PC-3 (cell line): ENCODE data around the gene SIRPG. TPM values are rescaled to one million over a fixed set of nuclear protein-coding genes. Genes with fewer than 3 reads are reported as not detected.

Experiments used
- ATAC-seq: fragments of 200-7000 bp; cut with Tn5 transposase; 2 replicates; pipeline ENCODE4 v1.9.1; 2020; ENCODE audit warnings: mild to moderate bottlenecking, moderate library complexity
- BruUV-seq: library from RNA; stranded (reverse); fragments of 400-500 nt; replicated peaks from 2 replicates; lab custom pipeline; 2021; lab: Mats Ljungman, UMichigan
- CTCF ChIA-PET: fragments of 300-600 bp; sonication (Branson Sonifier 250); formaldehyde crosslinking; loops from one replicate; lab custom pipeline; 2022; ENCODE audit warnings: antibody characterized with exemption; lab: Charles Lee
- POLR2A ChIA-PET: fragments of 300-600 bp; sonication (Branson Sonifier 250); formaldehyde crosslinking; loops from one replicate; lab custom pipeline; 2022; ENCODE audit warnings: antibody characterized with exemption; ENCODE audit not compliant: unreplicated experiment; lab: Charles Lee
- DNase-seq: peaks from one replicate; pipeline ENCODE4 v3.0.0-alpha.2; 2015
- H2AFZ ChIP-seq: fragments of 300-600 bp; sonication (generic); 2 replicates; pipeline ENCODE4 v1.6.0; 2016; ENCODE audit warnings: antibody characterized with exemption, low read length
- H3F3A ChIP-seq: fragments of 300-600 bp; sonication (generic); one replicate; pipeline ENCODE4 v1.6.0; 2017; ENCODE audit warnings: antibody characterized with exemption, low read length, control low read depth, mild to moderate bottlenecking; ENCODE audit not compliant: unreplicated experiment
- H3K27ac ChIP-seq: fragments of 300-600 bp; sonication (generic); 2 replicates; pipeline ENCODE4 v1.5.1; 2016; ENCODE audit warnings: mild to moderate bottlenecking, low read length
- H3K27me3 ChIP-seq: fragments of 300-600 bp; sonication (generic); 2 replicates; pipeline ENCODE4 v1.6.1; 2016; ENCODE audit warnings: low read length, mixed read lengths
- H3K36me3 ChIP-seq: fragments of 300-600 bp; sonication (generic); 2 replicates; pipeline ENCODE4 v1.6.1; 2016; ENCODE audit warnings: low read depth, mixed run types, low read length, mixed read lengths
- H3K4me1 ChIP-seq: fragments of 300-600 bp; sonication (generic); 2 replicates; pipeline ENCODE4 v1.5.1; 2016; ENCODE audit warnings: low read length; ENCODE audit not compliant: insufficient read depth
- H3K4me2 ChIP-seq: fragments of 300-600 bp; sonication (generic); 2 replicates; pipeline ENCODE4 v1.6.0; 2016; ENCODE audit warnings: low read length
- H3K4me3 ChIP-seq: fragments of 300-600 bp; sonication (generic); 2 replicates; pipeline ENCODE4 v1.5.1; 2016; ENCODE audit warnings: mild to moderate bottlenecking, low read length, mixed read lengths
- H3K79me2 ChIP-seq: fragments of 300-600 bp; sonication (generic); 2 replicates; pipeline ENCODE4 v1.6.1; 2017; ENCODE audit warnings: low read length, mixed read lengths
- H3K9ac ChIP-seq: fragments of 300-600 bp; sonication (generic); 2 replicates; pipeline ENCODE4 v1.6.0; 2016; ENCODE audit warnings: mild to moderate bottlenecking, low read length
- H3K9me2 ChIP-seq: fragments of 300-600 bp; sonication (generic); replicated peaks from 2 replicates; pipeline ENCODE4 v1.6.1; 2016; ENCODE audit warnings: mixed run types, low read length, mixed read lengths
- H3K9me3 ChIP-seq: fragments of 300-600 bp; sonication (generic); 2 replicates; pipeline ENCODE4 v1.6.1; 2016; ENCODE audit warnings: low read length, mixed read lengths
- H4K20me1 ChIP-seq: fragments of 300-600 bp; sonication (generic); 2 replicates; pipeline ENCODE4 v1.6.1; 2016; ENCODE audit warnings: low read length, mixed read lengths
- CTCF ChIP-seq: fragments of 300-600 bp; sonication (generic); conservative IDR thresholded peaks from 2 replicates; pipeline ENCODE4 v1.5.1; 2017; ENCODE audit warnings: antibody characterized with exemption, low read depth, mild to moderate bottlenecking, low read length
- EZH2 ChIP-seq: fragments of 300-600 bp; sonication (generic); IDR thresholded peaks from one replicate; pipeline ENCODE4 v1.6.1; 2017; ENCODE audit warnings: antibody characterized with exemption, mild to moderate bottlenecking, low read length; ENCODE audit not compliant: unreplicated experiment
- EZH2phosphoT487 ChIP-seq: fragments of 300-600 bp; sonication (generic); IDR thresholded peaks from 2 replicates; pipeline ENCODE4 v1.6.1; 2018; ENCODE audit warnings: mild to moderate bottlenecking, antibody characterized with exemption, low read length, borderline replicate concordance
- intact Hi-C: fragments of 100-400 bp; cut with micrococcal nuclease; formaldehyde crosslinking; loops from 2 replicates; pipeline ENCODE4 v1.9.0; 2023
- total RNA-seq: library from RNA; depleted of rRNA; stranded (reverse); fragments of >200 nt; gene quantifications from 2 replicates; pipeline ENCODE4 v1.2.3, GENCODE V29; 2014

The SIRPG gene
- total RNA-seq, 1 experiment from 2014 or later = not detected

- H3K27ac ChIP-seq = no peak overlapping the region
- CTCF ChIA-PET = no interaction called here
- H3K9me2 ChIP-seq = no peaks in the 10 kb centered on the region
- H3K9me3 ChIP-seq = no peaks in the 10 kb centered on the region
- H3K4me2 ChIP-seq = no peak overlapping the region
- H3K27me3 ChIP-seq = no peaks in the 10 kb centered on the region
- H3K79me2 ChIP-seq = no peaks in the 10 kb centered on the region
- POLR2A ChIA-PET = no interaction called here
- ATAC-seq = no peak
- H3K36me3 ChIP-seq = no peaks in the 10 kb centered on the region
- H3K9ac ChIP-seq = no peak overlapping the region
- intact Hi-C loops = no loop called here
- no peak overlapping the region for H2AFZ ChIP-seq
- H3K4me1 ChIP-seq = 0 out of 2 replicates have a peak, but pooled peaks cover 7% of the 10 kb centered on the region
- TF ChIP-seq CTCF (no peak), EZH2 (no peak), EZH2phosphoT487 (no peak)
- no peaks in the 10 kb centered on the region for H3F3A ChIP-seq
- no peaks in the 10 kb centered on the region for H4K20me1 ChIP-seq
- BruUV-seq = no TSS peak
- no peak for DNase-seq
- no peak overlapping the region for H3K4me3 ChIP-seq
Observed at GRCh38 chr20:1702855-1703254, 45.3 kb upstream of the SIRPG start.

- no peaks in the 10 kb centered on the region for H4K20me1 ChIP-seq
- H3K9ac ChIP-seq = no peak overlapping the region
- H3K79me2 ChIP-seq = no peaks in the 10 kb centered on the region
- no peak overlapping the region for H3K27ac ChIP-seq
- CTCF ChIA-PET = no interaction called here
- no peak for ATAC-seq
- H3K27me3 ChIP-seq = no peaks in the 10 kb centered on the region
- TF ChIP-seq EZH2phosphoT487 (no peak), CTCF (no peak), EZH2 (no peak)
- H3K36me3 ChIP-seq = no peaks in the 10 kb centered on the region
- no peak overlapping the region for H3K4me3 ChIP-seq
- no peak overlapping the region for H3K4me2 ChIP-seq
- H2AFZ ChIP-seq = no peak overlapping the region
- H3K9me2 ChIP-seq = no peaks in the 10 kb centered on the region
- DNase-seq = no peak
- POLR2A ChIA-PET = no interaction called here
- H3F3A ChIP-seq = no peaks in the 10 kb centered on the region
- BruUV-seq = no TSS peak
- no peaks in the 10 kb centered on the region for H3K9me3 ChIP-seq
- 0 out of 2 replicates have a peak, but pooled peaks cover 7% of the 10 kb centered on the region for H3K4me1 ChIP-seq
- intact Hi-C loops = no loop called here
Observed at GRCh38 chr20:1702328-1702727, 44.7 kb upstream of the SIRPG start.

GRCh38 chr20:1700990-1701389 is 43.4 kb upstream of the SIRPG start:
- CTCF ChIA-PET = no interaction called here
- H3K27ac ChIP-seq = no peak overlapping the region
- no peaks in the 10 kb centered on the region for H3K79me2 ChIP-seq
- ATAC-seq (peak; percentile 29; the same call in 1 of the 2 replicates), DNase-seq (peak; percentile 54)
- no peaks in the 10 kb centered on the region for H4K20me1 ChIP-seq
- H3K9me3 ChIP-seq = no peaks in the 10 kb centered on the region
- no TSS peak for BruUV-seq
- no peaks in the 10 kb centered on the region for H3K9me2 ChIP-seq
- no peak overlapping the region for H2AFZ ChIP-seq
- H3K4me2 ChIP-seq = no peak overlapping the region
- POLR2A ChIA-PET = no interaction called here
- 0 out of 2 replicates have a peak, but pooled peaks cover 7% of the 10 kb centered on the region for H3K4me1 ChIP-seq
- no peaks in the 10 kb centered on the region for H3K36me3 ChIP-seq
- H3K27me3 ChIP-seq = no peaks in the 10 kb centered on the region
- H3K9ac ChIP-seq = no peak overlapping the region
- no peaks in the 10 kb centered on the region for H3F3A ChIP-seq
- TF ChIP-seq EZH2 = no peak
- TF ChIP-seq EZH2phosphoT487 = no peak
- TF ChIP-seq CTCF = no peak
- intact Hi-C loops = no loop called here
- no peak overlapping the region for H3K4me3 ChIP-seq
